Suppressor macrophage (primary cell): ENCODE results near the gene RHOJ.

Experiments used
- DNase-seq, 4 experiments: peaks; one replicate each; pipeline ENCODE4 v3.0.0-alpha.2; 2020 to 2022

RHOJ gene

DNA sequence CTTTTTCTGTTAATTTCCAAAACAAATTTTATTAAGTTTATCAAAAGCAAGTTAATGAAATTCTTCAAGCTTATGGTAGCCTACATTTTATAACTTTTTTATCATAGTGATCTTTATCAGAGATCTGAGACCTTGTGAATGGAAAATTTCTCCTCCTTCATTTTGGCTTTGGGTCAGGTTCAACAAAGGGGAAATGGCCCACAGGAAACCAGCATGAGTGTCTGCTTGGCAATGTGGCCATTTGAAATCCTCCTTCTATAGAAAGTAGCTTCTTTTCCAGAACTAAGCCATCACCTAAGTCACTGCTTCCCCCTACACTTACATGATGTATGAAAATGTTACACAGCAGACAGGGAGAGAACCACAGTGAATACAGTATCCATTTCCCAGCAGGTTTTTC is 1.6 kb downstream of the RHOJ start:
- DNase-seq: no peak

GRCh38 chr14:63209160-63209559 is 4.9 kb downstream of the RHOJ start:
- no peak for DNase-seq

DNA sequence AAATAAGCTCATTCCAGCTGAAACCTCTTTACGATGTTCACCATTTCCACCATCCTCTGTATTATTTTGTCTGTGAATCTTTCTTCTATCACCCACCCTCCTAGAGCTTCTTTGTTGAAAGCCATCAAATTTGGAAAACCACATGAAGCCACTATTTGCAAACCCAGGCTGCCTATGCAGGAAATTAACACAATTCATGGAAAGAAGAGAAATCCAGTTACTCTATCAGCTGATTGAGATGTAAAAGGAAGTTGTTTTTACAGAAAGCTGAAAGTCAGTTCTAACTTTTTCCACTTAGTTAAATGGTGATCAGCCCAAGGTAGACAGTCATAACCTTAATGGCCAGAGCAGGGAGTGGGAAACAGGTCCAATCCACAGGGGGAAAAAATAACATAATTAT is 6.6 kb downstream of the RHOJ start:
- no peak for DNase-seq

DNA sequence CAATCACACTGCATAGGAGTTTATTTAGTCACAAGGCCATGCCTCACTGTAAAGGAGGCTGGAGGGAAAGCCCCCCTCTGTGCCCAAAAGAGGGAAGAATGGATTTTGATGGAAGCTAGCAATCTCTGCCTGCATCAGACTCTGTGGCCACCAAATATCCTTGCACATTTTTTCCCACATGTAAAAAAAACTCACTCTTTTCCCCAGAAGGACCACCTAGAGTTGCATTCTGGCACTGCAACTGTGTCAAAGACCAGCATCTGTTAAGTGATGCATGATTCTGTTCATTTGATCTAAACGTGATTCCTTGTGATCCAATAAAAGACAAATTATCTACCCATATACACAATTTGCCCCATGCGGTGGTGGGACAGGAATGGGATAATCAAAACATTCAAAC is 8.0 kb downstream of the RHOJ start:
- no peak for DNase-seq

DNA sequence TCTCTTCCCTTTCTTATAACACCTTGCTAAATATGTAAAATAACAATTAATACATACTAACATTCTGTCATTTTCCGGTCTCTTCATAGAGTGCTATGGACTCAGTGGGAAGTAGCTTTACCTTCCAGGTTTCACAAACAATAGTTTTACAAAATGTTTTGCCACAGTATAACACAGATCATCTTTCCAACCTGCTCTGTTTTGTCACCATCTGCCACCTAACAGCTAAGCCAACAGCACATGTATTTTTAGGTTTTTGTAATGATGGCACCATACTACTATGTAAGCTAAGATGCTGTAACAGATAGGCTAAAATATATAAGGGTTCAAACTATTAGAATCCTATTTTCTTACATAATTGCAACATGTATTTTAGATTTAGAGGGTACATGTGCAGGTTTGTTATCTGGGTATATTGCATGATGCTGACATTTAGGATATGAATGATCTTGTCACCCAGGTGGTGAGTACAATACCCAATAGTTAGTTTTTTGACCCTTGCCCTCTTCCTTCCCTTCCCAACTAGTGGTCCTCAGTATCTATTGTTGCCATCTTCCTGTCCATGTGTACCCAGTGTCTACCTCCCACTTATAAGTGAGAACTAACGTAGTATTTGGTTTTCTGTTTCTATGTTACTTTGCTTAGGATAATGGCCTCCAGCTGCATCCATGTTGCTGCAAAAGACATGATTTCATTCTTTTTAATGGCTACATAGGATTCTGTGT is 8.7 kb downstream of the RHOJ start:
- DNase-seq: no peak

DNA sequence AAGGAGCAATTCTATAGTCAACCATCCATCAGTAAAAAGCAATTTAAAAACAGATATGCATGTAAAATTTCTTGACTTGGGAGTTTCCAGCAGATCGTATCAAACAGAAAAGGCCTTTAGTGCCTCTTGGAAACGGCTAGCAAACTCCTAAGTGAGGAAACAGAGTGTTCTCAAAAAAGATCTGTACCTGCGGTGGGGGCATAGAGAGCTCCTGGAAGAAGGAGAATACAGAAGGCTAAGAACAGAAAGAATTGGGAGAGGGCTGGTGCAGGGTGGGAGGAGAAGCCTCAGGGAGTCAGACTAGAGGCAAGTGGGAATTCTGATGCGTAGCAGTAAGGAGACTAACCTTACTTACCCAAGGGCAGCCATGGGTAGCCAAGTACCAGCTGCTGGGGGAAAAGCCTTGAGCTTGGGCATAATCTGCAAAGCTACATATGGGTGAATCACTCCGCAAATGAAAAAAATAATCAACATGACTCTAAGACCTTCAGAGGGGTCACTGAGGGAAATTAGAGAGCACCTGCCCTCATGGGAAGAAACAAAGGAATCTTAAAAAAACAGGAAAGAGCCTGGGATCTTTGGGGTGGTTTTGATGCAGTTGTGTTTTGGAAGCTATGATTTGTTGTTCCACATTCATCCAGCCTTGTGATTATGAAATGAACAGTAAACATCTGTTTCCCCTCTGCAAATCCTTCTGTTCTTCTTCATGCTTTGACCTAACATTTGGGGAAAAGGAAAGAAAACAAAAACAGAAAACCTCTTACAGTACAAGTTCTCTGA is 10.4 kb downstream of the RHOJ start:
- DNase-seq: no peak

GRCh38 chr14:63220526-63220925 is 16.3 kb downstream of the RHOJ start:
- no peak for DNase-seq

DNA sequence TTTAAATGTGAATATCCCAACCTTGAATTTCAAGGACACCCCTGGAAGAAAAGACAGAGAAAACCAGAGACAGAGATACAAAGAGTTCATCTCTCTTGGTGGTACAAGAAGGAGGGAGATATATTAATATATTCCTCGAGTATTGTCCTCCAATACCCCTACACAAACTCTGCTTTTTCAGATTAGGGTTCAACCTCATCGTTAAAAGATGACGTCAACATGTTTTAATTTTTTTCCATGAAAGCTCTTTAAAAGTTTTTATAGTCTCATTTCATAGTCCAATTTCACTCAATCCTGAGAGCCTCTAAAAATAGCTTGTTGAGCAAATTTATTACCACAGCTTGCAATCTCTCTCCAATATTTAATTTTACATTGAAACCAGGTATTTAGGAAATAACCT is 19.4 kb downstream of the RHOJ start:
- no peak for DNase-seq

DNA sequence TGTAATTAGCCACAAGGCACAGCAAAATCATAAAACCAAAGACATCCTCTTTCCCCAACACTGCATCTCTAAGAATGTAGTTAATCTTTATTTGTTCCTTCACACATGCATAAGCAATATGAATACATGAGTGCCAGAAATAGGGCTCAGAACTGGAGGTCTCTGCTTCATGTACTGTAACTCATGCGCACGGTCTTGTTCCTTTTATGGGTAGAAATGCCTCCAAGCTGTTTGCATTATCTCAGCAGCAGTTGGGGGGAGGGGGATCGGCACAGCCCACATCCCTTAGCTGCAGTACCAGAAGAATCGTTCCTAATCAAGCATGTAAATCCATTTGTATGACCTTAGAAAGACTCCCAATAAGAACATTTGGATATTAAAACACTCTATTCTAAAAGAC is 20.0 kb downstream of the RHOJ start:
- no peak for DNase-seq

GRCh38 chr14:63228217-63228616 is 24.0 kb downstream of the RHOJ start:
- DNase-seq: no peak

DNA sequence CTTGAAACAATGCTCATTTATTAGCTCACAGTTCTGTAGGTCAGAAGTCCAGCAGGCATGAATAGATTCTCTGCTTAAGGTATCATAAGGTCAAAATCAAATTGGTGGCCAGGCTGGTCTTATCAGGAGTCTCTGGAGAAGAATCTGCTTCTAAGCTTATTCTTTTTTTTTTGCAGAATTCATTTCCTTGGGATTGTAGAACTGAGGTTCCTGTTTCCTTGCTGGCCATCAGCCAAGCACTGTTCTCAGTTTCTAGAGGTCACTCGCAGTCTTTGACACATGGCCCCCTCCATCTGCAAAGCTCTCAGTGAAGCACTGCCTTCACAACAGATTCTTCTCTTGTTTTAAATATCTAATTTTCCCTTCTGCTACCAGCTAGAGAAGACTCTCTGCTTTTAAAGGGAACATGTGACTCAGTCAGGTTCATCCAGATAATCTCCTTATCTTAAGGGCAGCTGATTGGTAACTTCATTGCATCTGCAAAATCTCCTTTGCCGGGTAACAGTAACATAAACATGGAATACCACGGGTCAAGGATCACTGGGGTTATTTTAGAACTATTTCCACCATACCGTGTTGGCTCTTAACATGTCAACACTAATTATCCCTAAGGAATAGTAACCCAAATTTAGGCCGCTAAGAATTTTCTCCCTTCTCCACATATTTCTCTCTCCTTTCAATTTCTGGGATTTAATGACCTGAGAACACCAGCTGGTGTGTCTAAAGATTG is 25.3 kb downstream of the RHOJ start:
- DNase-seq: no peak

- DNase-seq: no peak
These were observed 27.5 kb downstream of the RHOJ start for GRCh38 chr14:63231766-63232165.

- no peak for DNase-seq
These were observed 33.5 kb downstream of the RHOJ start for GRCh38 chr14:63237791-63238190.

DNA sequence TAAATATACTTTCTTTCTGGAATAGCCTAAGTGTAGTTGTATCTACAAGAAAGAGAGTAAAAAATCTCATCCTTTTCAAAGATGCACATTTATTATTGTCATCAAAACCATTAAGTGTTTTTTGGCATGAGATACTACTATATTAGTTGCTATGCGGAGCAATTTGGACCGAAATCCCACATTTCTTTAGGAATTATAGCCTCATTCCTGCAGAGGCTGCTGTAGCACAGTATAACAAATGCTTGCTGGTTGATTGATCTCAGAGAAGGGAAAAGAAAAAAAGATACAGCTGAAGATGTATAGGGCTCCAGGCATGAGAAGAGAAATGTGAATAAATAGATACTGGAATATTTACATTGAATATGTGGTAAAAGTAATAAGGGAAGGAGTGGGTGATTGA is 36.0 kb downstream of the RHOJ start:
- no peak for DNase-seq

DNA sequence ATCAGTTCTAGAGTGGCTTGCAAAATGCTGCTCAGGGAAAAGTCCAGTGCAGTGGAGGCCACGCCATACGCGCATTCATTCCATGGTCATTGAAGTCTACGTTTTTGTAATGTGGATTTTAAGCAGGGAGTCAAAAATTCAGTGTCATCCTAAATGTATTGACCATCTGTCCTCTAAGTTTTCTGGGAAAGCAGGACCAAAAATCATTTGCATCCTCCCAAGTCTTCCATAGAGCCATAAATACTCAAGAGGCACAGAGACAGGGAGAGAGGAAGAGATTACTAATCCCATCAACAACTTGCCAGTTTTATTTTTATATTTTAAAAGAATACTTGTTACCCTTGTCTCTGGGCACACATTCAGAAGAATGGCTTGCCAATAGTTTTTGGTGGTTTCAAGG is 36.9 kb downstream of the RHOJ start:
- no peak for DNase-seq

DNA sequence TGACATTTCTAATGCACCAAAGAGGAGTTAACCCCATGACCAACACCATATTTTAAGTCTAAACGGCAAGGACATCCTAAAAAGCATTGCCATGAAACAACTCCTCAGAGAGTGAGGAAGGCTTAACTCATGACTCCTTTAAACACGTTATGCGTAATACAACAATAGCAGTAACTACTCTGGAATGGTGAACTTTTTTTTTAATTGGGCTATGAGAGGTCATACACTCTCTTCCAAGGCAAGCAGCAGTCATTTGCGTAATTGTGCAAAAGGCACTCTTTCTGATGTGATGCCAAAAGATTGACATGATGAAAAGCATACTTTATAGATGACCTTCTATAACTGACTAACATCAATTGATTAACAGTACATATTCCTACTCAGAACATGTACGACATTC is 39.4 kb downstream of the RHOJ start:
- DNase-seq: no peak

GRCh38 chr14:63245893-63246292 is 41.6 kb downstream of the RHOJ start:
- no peak for DNase-seq

- no peak for DNase-seq
These were observed 44.0 kb downstream of the RHOJ start for GRCh38 chr14:63248211-63248610.

GRCh38 chr14:63249092-63249491 is 44.8 kb downstream of the RHOJ start:
- no peak for DNase-seq

DNA sequence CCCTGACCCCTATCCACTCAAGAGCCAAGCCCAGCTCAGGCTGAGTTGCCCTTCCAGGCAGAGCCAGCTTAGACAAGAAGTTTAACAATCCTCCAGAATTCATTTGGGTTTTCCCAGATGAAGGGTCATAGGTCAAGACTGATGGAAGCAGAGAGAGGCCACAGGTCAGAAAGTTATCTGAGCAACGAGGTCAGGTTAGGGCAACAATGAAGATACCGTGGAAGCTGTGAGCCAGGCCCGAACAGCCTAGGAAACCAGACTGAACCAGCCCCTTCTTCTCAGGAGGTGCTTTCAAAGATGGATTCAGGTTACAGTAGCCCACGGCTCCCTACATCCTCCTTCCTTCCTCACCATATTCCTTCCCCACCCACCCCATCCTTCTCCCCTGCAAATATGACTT is 53.1 kb downstream of the RHOJ start:
- no peak for DNase-seq

- DNase-seq: no peak
These were observed 58.2 kb downstream of the RHOJ start for GRCh38 chr14:63262446-63262845.

- DNase-seq: no peak
These were observed 61.9 kb downstream of the RHOJ start for GRCh38 chr14:63266106-63266505.

GRCh38 chr14:63267171-63267570 is 62.9 kb downstream of the RHOJ start:
- no peak for DNase-seq

GRCh38 chr14:63268771-63269170 is 64.5 kb downstream of the RHOJ start:
- no peak for DNase-seq
